Renal cortical epithelial cell (primary cell): ENCODE results near the gene CERS5. TPM values are rescaled to one million over a fixed set of nuclear protein-coding genes. Genes with fewer than 3 reads are reported as not detected.
A peak's percentile ranks its signal among the peaks of the same experiment; 100 is the strongest.

Experiments
- DNase-seq: peaks from one replicate; pipeline ENCODE4 v3.0.0-alpha.2; 2011; ENCODE audit warnings: low read depth
- total RNA-seq: library from RNA; depleted of rRNA; stranded (reverse); fragments of >200 nt; gene quantifications from 2 replicates; pipeline ENCODE4 v1.2.3, GENCODE V29; 2014

CERS5 gene
- 55.8 and 63.7 TPM in 2 replicates for total RNA-seq

GRCh38 chr12:50167049-50167828, at the start of gene CERS5:
TSS of gene CERS5 (minus strand) at chr12:50167369. CDS start at chr12:50167297, 72 bp downstream.
- DNase-seq, result peak; percentile 94

GRCh38 chr12:50215033-50215432, 47.9 kb upstream of the CERS5 start:
- DNase-seq, result no peak

- DNase-seq, result no peak
Measured at GRCh38 chr12:50214018-50214417, 46.8 kb upstream of the CERS5 start.

- DNase-seq, result no peak
Measured at GRCh38 chr12:50213439-50213838, 46.3 kb upstream of the CERS5 start.

GRCh38 chr12:50212071-50212467, 44.9 kb upstream of the CERS5 start:
- no peak for DNase-seq

- DNase-seq, result no peak
Measured at GRCh38 chr12:50211392-50212070, 44.4 kb upstream of the CERS5 start.

GRCh38 chr12:50207424-50207823, 40.3 kb upstream of the CERS5 start:
- no peak for DNase-seq

- DNase-seq, result no peak
Measured at GRCh38 chr12:50205648-50206047, 38.5 kb upstream of the CERS5 start.

- DNase-seq, result no peak
Measured at GRCh38 chr12:50203691-50204090, 36.5 kb upstream of the CERS5 start.

GRCh38 chr12:50201987-50202521, 34.9 kb upstream of the CERS5 start:
- DNase-seq, result peak; percentile 82

GRCh38 chr12:50200552-50201273, 33.5 kb upstream of the CERS5 start:
- peak; percentile 73 for DNase-seq

- DNase-seq, result no peak
Measured at GRCh38 chr12:50198829-50199228, 31.7 kb upstream of the CERS5 start.

GRCh38 chr12:50197297-50197727, 30.1 kb upstream of the CERS5 start:
- DNase-seq, result peak; percentile 41

GRCh38 chr12:50196537-50196936, 29.4 kb upstream of the CERS5 start:
- no peak for DNase-seq

GRCh38 chr12:50195832-50196231, 28.7 kb upstream of the CERS5 start:
- DNase-seq, result no peak

GRCh38 chr12:50192908-50193307, 25.7 kb upstream of the CERS5 start:
- no peak for DNase-seq

- no peak for DNase-seq
Measured at GRCh38 chr12:50192236-50192635, 25.1 kb upstream of the CERS5 start.

GRCh38 chr12:50190859-50191258, 23.7 kb upstream of the CERS5 start:
- no peak for DNase-seq

GRCh38 chr12:50188875-50189575, 21.9 kb upstream of the CERS5 start:
- no peak for DNase-seq

- DNase-seq, result no peak
Measured at GRCh38 chr12:50188241-50188781, 21.1 kb upstream of the CERS5 start.
